Measurements from ENCODE around the gene B3GNT3. TPM values are rescaled to one million over a fixed set of nuclear protein-coding genes. Genes with fewer than 3 reads are reported as not detected.

The B3GNT3 gene
- total and polyA plus RNA-seq, 2 of the 8 experiments (the other 6 are each of a cell fraction or from before 2014, with no cell fraction given), result 1.5 TPM

DNA sequence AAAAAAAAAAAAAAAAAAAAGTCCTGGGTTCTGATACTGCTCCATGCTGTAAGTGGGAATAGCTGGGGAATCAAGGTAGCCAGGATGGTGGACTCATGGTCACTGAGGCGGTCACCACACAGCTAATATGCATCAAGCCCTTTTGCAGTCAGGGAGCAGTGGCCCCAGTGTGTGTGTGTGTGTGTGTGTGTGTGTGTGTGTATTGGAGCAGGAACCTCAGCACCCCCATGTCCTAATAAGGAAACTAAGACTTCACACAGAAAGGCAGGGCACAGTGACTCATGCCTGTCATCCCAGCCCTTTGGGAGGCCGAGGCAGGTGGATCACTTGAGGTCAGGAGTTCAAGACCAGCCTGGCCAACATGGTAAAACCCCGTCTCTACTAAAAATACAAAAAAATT lies 12.0 kb downstream of the B3GNT3 start:
- POLR2A ChIA-PET (ENCODE audit: partially characterized antibody), result no interaction called here
- CTCF ChIA-PET (ENCODE audit: partially characterized antibody), result interaction anchor here (0.8 kb wide), 1 partner anchor 40 kb away, joined by 3 read pairs; no protein-coding TSS in a partner anchor

More for the DNA sequence above, 12.0 kb downstream of the B3GNT3 start:
- Histone ChIP-seq H3K4ac (replicated peaks; ENCODE audit: insufficient read length, low read depth, low read length) (no peak overlapping the region), H3K27me3 (replicated peaks in 1 of 4; ENCODE audit: control insufficient read depth in 3 of 4, extremely low read depth in 1 of 4, insufficient read depth in 3 of 4, low read length in 3 of 4) (no peaks in the 10 kb centered on the region; a peak in 1 of 7 replicates), H2AK5ac (ENCODE audit: low read depth, low read length) (no peak overlapping the region), H3K9ac (replicated peaks in 1 of 4; ENCODE audit: extremely low read depth in 1 of 4, low read depth in 3 of 4, low read length in 3 of 4) (no peak overlapping the region), H3K23ac (ENCODE audit: insufficient read length) (no peak overlapping the region), H4K91ac (replicated peaks; ENCODE audit: insufficient read length, low read length) (no peak overlapping the region), H3K79me2 (ENCODE audit: control insufficient read depth in 1 of 2, insufficient read depth in 2 of 2, low read length in 2 of 2) (no peaks in the 10 kb centered on the region), H3K36me3 (ENCODE audit: control insufficient read depth in 2 of 4, insufficient read depth in 4 of 4, low read length in 3 of 4) (no peaks in the 10 kb centered on the region), H3K9me3 (ENCODE audit: insufficient read depth in 2 of 2, low read depth in 1 of 2, low read length in 1 of 2) (no peaks in the 10 kb centered on the region), H3K56ac (replicated peaks; ENCODE audit: insufficient read length, low read depth, low read length) (no peak overlapping the region), H3K14ac (ENCODE audit: insufficient read length) (no peak overlapping the region), H2AFZ (ENCODE audit: low read length) (no peak overlapping the region), H2BK20ac (ENCODE audit: low read length) (no peak overlapping the region), H3K4me1 (replicated peaks in 1 of 4; ENCODE audit: control insufficient read depth in 3 of 4, insufficient read depth in 4 of 4, low read length in 3 of 4) (no peaks in the 10 kb centered on the region), H3K18ac (ENCODE audit: extremely low read depth, low read length) (no peak overlapping the region), H2BK12ac (ENCODE audit: low read depth, low read length) (no peak overlapping the region), H4K8ac (ENCODE audit: extremely low read depth, insufficient read depth, low read length) (no peak overlapping the region), H2BK15ac (ENCODE audit: low read length) (no peak overlapping the region), H3K79me1 (ENCODE audit: low read depth, low read length) (no peaks in the 10 kb centered on the region), H3K4me2 (ENCODE audit: insufficient read depth in 1 of 2, low read depth in 2 of 2, low read length in 2 of 2) (no peak overlapping the region), H2BK120ac (replicated peaks; ENCODE audit: low read depth, low read length) (no peak overlapping the region), H3K4me3 (ENCODE audit: extremely low read depth in 1 of 4, insufficient read depth in 2 of 4, low read depth in 3 of 4, low read length in 4 of 4) (no peak overlapping the region), H4K20me1 (replicated peaks in 1 of 2; ENCODE audit: control insufficient read depth in 1 of 2, insufficient read depth in 2 of 2, low read length in 2 of 2) (no peaks in the 10 kb centered on the region), H4K5ac (ENCODE audit: insufficient read length, low read depth, low read length) (no peak overlapping the region), H2BK5ac (ENCODE audit: low read depth, low read length) (no peak overlapping the region), H3K23me2 (ENCODE audit: low read depth, low read length) (peaks cover 2% of the 10 kb centered on the region; the same call in 1 of the 2 replicates), H3K27ac (ENCODE audit: low read depth, low read length) (no peak overlapping the region)
- 87% methylated on average over 3 of the region's 3 CpGs; no CpG with 5 or more reads in 1 of the 2 experiments for WGBS, 2 experiments (ENCODE audit: extremely low coverage in 1 of 2, insufficient coverage in 1 of 2, insufficient read length in 1 of 2, insufficient replicate concordance in 2 of 2, low coverage in 1 of 2, low lambda C conversion rate in 2 of 2, missing lambda C conversion rate in 1 of 2)
- FAIRE-seq (no peak), DNase-seq (ENCODE audit: low read depth in 1 of 2, low spot score in 2 of 2) (no peak)
- TF ChIP-seq SRF (IDR thresholded peaks at IDR 0.05; ENCODE audit: low read depth, low read length), result peak; percentile 44; the same call in 1 of the 2 replicates
- TF ChIP-seq CHD2 (IDR thresholded peaks at IDR 0.05; ENCODE audit: low read length), result no peak
- TF ChIP-seq, protein P1, sequence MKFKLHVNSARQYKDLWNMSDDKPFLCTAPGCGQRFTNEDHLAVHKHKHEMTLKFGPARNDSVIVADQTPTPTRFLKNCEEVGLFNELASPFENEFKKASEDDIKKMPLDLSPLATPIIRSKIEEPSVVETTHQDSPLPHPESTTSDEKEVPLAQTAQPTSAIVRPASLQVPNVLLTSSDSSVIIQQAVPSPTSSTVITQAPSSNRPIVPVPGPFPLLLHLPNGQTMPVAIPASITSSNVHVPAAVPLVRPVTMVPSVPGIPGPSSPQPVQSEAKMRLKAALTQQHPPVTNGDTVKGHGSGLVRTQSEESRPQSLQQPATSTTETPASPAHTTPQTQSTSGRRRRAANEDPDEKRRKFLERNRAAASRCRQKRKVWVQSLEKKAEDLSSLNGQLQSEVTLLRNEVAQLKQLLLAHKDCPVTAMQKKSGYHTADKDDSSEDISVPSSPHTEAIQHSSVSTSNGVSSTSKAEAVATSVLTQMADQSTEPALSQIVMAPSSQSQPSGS (IDR thresholded peaks at IDR 0.05; ENCODE audit: low read length), result no peak
